GM12891 (cell line): ENCODE measurements around the gene TRIM9.

Experiments
- DNase-seq: peaks from one replicate; pipeline ENCODE4 v3.0.0; 2011; ENCODE audit warnings: low spot score; ENCODE audit not compliant: insufficient read length
- FAIRE-seq: peaks from 2 replicates; lab custom pipeline; 2011; peaks lifted over from hg19 to GRCh38; lab: Jason Lieb, UNC
- PAX5 ChIP-seq: IDR thresholded peaks from 2 replicates; pipeline ENCODE4 v1.6.1; 2011; ENCODE audit warnings: low read length, moderate library complexity, mild to moderate bottlenecking; ENCODE audit not compliant: insufficient read depth, severe bottlenecking
- POLR2A ChIP-seq: IDR thresholded peaks from 2 replicates; pipeline ENCODE4 v1.6.1; 2011; ENCODE audit warnings: low read depth, low read length, control low read depth
- POLR2AphosphoS5 ChIP-seq: IDR thresholded peaks from 2 replicates; pipeline ENCODE4 v1.6.1; 2011; ENCODE audit warnings: low read depth, low read length, control low read depth
- POU2F2 ChIP-seq: IDR thresholded peaks from 2 replicates; pipeline ENCODE4 v1.6.1; 2011; ENCODE audit warnings: low read depth, mild to moderate bottlenecking, control low read depth, low read length, moderate library complexity
- SPI1 ChIP-seq: IDR thresholded peaks from 2 replicates; pipeline ENCODE4 v1.6.1; 2011; ENCODE audit warnings: low read depth, low read length, control low read depth
- TAF1 ChIP-seq: IDR thresholded peaks from 2 replicates; pipeline ENCODE4 v1.6.1; 2011; ENCODE audit warnings: low read depth, low read length, control low read depth

The TRIM9 gene

GRCh38 chr14:51119411-51120051 lies 24.6 kb upstream of the TRIM9 start:
- DNase-seq (no peak), FAIRE-seq (no peak)
- TF ChIP-seq PAX5 (no peak), POLR2AphosphoS5 (no peak), POLR2A (no peak), POU2F2 (no peak), TAF1 (no peak), SPI1 (no peak)

DNA sequence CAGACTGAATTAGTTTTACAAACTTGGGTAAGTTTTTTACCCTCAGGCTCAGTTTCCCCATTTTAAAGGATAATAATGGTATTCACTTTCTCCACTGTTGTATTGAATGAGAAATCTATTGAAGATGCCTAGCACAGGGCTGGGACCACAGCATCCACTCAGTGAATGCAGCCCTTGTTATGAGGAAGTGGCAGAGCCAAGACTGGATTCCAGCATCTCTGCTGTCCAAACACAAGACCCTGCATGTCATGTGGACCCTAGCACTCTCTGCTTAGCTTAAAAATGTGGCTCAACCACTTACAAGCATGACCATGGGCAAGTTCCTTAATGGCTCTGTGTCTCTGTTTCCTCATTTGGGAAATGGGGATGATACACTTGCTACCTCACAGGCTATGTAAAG lies 24.1 kb upstream of the TRIM9 start:
- FAIRE-seq (no peak), DNase-seq (no peak)
- TF ChIP-seq SPI1 (0 out of 2 replicates have a peak, but pooled peaks have one; percentile 9), PAX5 (no peak)

- no peak for DNase-seq
- no peak for TF ChIP-seq TAF1
- TF ChIP-seq POLR2AphosphoS5 = no peak
- no peak for TF ChIP-seq PAX5
- no peak for TF ChIP-seq POU2F2
- no peak for TF ChIP-seq SPI1
- TF ChIP-seq POLR2A = no peak
- no peak for FAIRE-seq
These were observed 22.7 kb upstream of the TRIM9 start for GRCh38 chr14:51117593-51117992.

- FAIRE-seq = no peak
- TF ChIP-seq TAF1 (no peak), PAX5 (no peak), POLR2A (no peak), SPI1 (no peak), POU2F2 (no peak), POLR2AphosphoS5 (no peak)
- no peak for DNase-seq
These were observed 21.8 kb upstream of the TRIM9 start for GRCh38 chr14:51116682-51117081.

DNA sequence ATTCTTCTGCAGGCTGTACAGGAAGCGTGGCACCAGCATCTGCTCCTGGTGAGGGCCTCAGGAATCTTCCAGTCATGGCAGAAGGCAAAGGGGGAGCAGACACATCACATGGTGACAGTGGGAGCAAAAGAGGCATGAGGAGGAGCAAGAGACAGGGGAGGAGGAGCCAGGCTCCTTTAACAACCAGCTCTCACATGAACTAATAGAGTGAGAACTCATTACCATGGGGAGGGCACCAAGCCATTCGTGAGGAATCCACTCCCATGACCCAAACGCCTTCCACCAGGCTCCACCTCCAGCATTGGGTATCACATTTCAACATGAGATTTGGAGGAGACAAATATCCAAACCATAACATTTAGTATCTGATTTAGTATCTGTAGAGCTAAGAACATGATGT lies 14.7 kb upstream of the TRIM9 start:
- FAIRE-seq (no peak), DNase-seq (no peak)
- TF ChIP-seq TAF1 = no peak
- no peak for TF ChIP-seq PAX5
- no peak for TF ChIP-seq POLR2A
- no peak for TF ChIP-seq POLR2AphosphoS5
- TF ChIP-seq POU2F2 = no peak
- TF ChIP-seq SPI1 = no peak

DNA sequence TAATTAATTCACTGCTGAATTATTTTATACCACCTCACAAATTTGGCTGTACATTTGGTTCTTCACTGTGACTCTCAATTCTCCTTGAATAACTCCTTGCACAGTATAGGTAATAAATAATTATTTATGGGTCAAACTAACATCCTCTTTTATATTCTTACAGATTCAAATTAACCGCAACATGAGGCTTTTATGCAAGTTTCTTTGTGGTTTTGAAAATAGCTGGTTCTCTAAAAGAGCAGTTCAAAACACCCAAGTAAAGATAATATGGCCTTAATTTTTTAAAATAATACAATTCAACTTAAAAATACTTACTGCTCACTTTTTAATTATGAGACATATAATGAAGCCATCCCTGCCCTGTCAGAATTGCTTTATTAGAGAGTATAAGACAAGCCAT lies 12.9 kb upstream of the TRIM9 start:
- FAIRE-seq (no peak), DNase-seq (no peak)

GRCh38 chr14:51104467-51104866 lies 9.6 kb upstream of the TRIM9 start:
- no peak for FAIRE-seq

More for the DNA sequence above, 12.9 kb upstream of the TRIM9 start:
- TF ChIP-seq SPI1 = no peak
- no peak for TF ChIP-seq POLR2AphosphoS5
- no peak for TF ChIP-seq POLR2A
- no peak for TF ChIP-seq TAF1
- TF ChIP-seq PAX5 = no peak
- TF ChIP-seq POU2F2 = no peak

GRCh38 chr14:51097287-51097686 lies 2.4 kb upstream of the TRIM9 start:
- no peak for FAIRE-seq

More at GRCh38 chr14:51104467-51104866, 9.6 kb upstream of the TRIM9 start:
- TF ChIP-seq POLR2A (no peak), POLR2AphosphoS5 (no peak), TAF1 (no peak), PAX5 (no peak), POU2F2 (no peak), SPI1 (no peak)
- no peak for DNase-seq

DNA sequence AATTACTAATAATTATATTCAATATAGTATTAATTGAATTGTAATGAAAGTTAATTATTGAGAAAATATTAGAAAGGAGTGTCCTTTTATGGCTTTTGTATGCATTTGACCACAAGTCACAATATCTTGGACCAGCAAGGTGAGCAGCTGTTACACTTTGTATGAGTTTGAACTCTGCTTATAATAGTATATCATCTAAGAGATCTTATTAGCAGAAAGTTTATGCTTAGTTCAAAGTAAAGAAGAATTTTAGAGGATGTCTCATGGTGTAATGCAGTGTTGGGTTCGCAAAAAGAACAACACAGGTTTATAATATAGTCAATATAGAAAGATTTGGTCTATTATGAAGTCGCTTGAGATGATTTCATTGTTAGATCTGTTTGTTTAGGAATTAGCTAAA lies 2.0 kb upstream of the TRIM9 start:
- no peak for TF ChIP-seq POLR2A
- no peak for TF ChIP-seq SPI1
- no peak for TF ChIP-seq TAF1
- TF ChIP-seq POU2F2 = no peak
- no peak for TF ChIP-seq POLR2AphosphoS5
- no peak for TF ChIP-seq PAX5
- no peak for DNase-seq
- FAIRE-seq = no peak

More at GRCh38 chr14:51097287-51097686, 2.4 kb upstream of the TRIM9 start:
- no peak for DNase-seq
- TF ChIP-seq POLR2A = no peak
- TF ChIP-seq POU2F2 = no peak
- TF ChIP-seq POLR2AphosphoS5 = no peak
- TF ChIP-seq TAF1 = no peak
- TF ChIP-seq PAX5 = no peak
- no peak for TF ChIP-seq SPI1

DNA sequence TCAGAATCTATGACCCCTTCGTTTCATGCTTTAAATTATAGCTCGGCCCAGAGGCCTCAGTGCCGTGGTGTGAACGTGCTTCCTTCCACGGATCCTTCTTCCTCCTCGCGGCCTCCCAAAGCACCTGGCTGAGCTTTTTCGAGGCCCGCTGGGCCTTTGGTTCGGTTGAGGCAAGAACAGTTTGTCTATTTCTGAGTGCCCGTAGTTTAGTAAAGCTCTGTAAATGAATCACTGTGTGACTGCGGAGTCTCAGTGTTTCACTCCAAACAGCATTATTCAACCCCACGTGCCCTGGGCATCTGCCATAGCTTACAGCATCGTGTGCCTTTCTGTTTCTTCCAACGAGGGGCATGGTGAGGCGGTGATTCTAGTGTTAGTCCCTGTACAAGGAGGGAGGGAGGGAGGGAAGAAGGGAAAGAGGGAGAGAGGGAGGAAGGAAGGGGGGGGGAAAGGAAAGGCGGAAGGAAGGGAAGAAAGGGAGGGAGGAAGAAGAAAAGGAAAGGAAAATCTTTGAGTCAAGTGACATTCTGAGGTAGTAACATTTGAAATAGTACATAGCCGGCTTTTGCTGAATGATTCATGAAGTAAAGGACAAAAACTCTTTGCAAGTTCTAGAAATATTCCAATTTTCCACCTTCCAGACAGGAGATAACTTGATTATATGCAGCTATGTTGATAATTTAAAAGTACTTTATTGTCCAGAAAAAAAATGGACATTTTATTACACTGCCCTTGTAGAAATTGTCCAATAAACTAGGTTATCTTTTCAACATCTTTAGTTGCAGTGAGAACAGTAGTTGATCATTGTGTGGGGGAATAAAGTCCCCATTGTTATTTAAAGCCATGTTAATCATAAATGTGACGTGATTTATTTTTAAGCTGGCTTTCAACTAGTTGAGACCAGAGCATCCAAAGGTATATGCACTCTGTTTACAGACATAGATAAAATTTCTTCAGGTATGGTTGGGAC lies 1.2 kb upstream of the TRIM9 start:
- FAIRE-seq = no peak
- DNase-seq = no peak
- no peak for TF ChIP-seq POLR2AphosphoS5
- no peak for TF ChIP-seq POU2F2
- TF ChIP-seq SPI1 = no peak
- TF ChIP-seq POLR2A = no peak
- TF ChIP-seq PAX5 = no peak
- no peak for TF ChIP-seq TAF1
